Esophagus squamous epithelium (tissue), 4 donors: ENCODE measurements around the gene AFF3.

Source experiments
- POLR2A ChIP-seq, 4 donors: fragments of 450-650 bp; IDR thresholded peaks; one replicate each; pipeline ENCODE4 v1.6.1; 2017; ENCODE audit warnings: antibody characterized with exemption in 4 of 4, mild to moderate bottlenecking in 4 of 4, moderate library complexity in 3 of 4
- TF ChIP-seq, protein P1 (sequence below), 6 experiments: fragments of 450-650 bp in 4 of 6; fragments of 200-600 bp in 2 of 6; sonication (generic) in 2 of 6; IDR thresholded peaks; one replicate each; pipeline ENCODE4 v1.5.1; 2016 to 2019; ENCODE audit warnings: antibody characterized with exemption in 6 of 6, mild to moderate bottlenecking in 4 of 6, moderate library complexity in 4 of 6

DNA sequence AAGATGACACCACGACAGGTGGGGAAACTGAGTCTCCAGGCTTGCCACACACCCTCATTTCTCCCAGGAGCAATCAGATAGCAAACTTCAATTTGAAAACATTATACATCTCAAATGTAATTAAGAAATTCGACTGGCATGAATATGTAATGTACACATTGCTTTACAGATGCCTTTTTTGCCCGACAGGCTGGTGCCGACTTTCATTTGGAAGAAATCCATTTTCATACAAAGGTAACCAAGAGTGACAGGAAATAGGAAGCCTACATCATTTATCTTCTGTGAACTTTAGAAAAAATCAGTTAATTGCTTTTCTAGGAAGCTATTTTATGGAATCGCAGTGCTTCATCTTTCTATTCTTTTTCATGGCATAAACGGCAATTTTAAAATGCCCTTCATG, 140.3 kb downstream of the AFF3 start:
- TF ChIP-seq, protein P1, sequence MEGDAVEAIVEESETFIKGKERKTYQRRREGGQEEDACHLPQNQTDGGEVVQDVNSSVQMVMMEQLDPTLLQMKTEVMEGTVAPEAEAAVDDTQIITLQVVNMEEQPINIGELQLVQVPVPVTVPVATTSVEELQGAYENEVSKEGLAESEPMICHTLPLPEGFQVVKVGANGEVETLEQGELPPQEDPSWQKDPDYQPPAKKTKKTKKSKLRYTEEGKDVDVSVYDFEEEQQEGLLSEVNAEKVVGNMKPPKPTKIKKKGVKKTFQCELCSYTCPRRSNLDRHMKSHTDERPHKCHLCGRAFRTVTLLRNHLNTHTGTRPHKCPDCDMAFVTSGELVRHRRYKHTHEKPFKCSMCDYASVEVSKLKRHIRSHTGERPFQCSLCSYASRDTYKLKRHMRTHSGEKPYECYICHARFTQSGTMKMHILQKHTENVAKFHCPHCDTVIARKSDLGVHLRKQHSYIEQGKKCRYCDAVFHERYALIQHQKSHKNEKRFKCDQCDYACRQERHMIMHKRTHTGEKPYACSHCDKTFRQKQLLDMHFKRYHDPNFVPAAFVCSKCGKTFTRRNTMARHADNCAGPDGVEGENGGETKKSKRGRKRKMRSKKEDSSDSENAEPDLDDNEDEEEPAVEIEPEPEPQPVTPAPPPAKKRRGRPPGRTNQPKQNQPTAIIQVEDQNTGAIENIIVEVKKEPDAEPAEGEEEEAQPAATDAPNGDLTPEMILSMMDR (IDR thresholded peaks at IDR 0.05) = no peak
- no peak for TF ChIP-seq POLR2A (IDR thresholded peaks at IDR 0.05)
